ENCODE data around the gene AUTS2.

AUTS2 gene

GRCh38 chr7:70775570-70776156 is 1177.4 kb downstream of the AUTS2 start:
- Histone ChIP-seq H3K36me3 (ENCODE audit: control insufficient read depth, insufficient read depth, low read length) (peaks cover 91% of the 10 kb centered on the region), H3K9me3 (ENCODE audit: control insufficient read depth, insufficient read depth, low read depth, low read length) (no peaks in the 10 kb centered on the region), H3K9ac (ENCODE audit: low read length) (no peak overlapping the region), H3K4me3 (ENCODE audit: low read depth, low read length) (no peak overlapping the region), H3K27ac (ENCODE audit: low read depth, low read length) (no peak overlapping the region), H3K27me3 (ENCODE audit: control insufficient read depth, insufficient read depth, low read length) (no peaks in the 10 kb centered on the region), H3K4me1 (ENCODE audit: control insufficient read depth, insufficient read depth, low read length) (peaks cover 33% of the 10 kb centered on the region)

DNA sequence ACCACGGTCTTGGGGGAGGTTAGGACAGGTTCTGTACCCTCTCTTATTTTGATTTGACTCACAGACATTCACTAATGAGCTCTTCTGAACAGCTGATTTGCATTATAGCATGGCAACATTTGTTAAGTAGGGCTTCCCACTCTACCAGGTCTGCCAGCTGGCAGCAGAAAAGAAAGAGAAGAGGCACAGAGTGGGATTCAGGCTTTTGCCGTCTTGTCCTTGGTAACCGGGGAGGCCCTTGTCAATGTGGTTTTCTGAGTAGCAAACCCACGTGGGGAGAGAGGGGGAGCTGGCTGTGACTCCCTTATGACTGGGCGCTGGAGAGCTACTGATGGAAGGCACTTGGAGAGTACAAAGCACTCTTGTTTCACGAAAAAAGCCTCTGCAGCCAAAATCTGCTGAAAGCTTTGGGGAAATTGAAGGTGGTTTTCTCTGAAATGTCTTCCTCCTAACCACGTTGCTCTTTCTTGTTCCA is 1178.4 kb downstream of the AUTS2 start:
- no peaks in the 10 kb centered on the region for H3K9me3 ChIP-seq (ENCODE audit: control insufficient read depth, insufficient read depth, low read depth, low read length)
- no peak overlapping the region for H3K9ac ChIP-seq (ENCODE audit: low read length)
- H3K27ac ChIP-seq (ENCODE audit: low read depth, low read length), result no peak overlapping the region
- H3K4me1 ChIP-seq (ENCODE audit: control insufficient read depth, insufficient read depth, low read length), result peaks cover 30% of the 10 kb centered on the region
- peaks cover 91% of the 10 kb centered on the region for H3K36me3 ChIP-seq (ENCODE audit: control insufficient read depth, insufficient read depth, low read length)
- H3K4me3 ChIP-seq (ENCODE audit: low read depth, low read length), result no peak overlapping the region
- no peaks in the 10 kb centered on the region for H3K27me3 ChIP-seq (ENCODE audit: control insufficient read depth, insufficient read depth, low read length)

GRCh38 chr7:70777251-70777650 is 1179.0 kb downstream of the AUTS2 start:
- Histone ChIP-seq H3K4me3 (ENCODE audit: low read depth, low read length) (no peak overlapping the region), H3K27me3 (ENCODE audit: control insufficient read depth, insufficient read depth, low read length) (no peaks in the 10 kb centered on the region), H3K27ac (ENCODE audit: low read depth, low read length) (no peak overlapping the region), H3K36me3 (ENCODE audit: control insufficient read depth, insufficient read depth, low read length) (peaks cover 91% of the 10 kb centered on the region), H3K9me3 (ENCODE audit: control insufficient read depth, insufficient read depth, low read depth, low read length) (no peaks in the 10 kb centered on the region), H3K9ac (ENCODE audit: low read length) (no peak overlapping the region), H3K4me1 (ENCODE audit: control insufficient read depth, insufficient read depth, low read length) (peaks cover 25% of the 10 kb centered on the region)

DNA sequence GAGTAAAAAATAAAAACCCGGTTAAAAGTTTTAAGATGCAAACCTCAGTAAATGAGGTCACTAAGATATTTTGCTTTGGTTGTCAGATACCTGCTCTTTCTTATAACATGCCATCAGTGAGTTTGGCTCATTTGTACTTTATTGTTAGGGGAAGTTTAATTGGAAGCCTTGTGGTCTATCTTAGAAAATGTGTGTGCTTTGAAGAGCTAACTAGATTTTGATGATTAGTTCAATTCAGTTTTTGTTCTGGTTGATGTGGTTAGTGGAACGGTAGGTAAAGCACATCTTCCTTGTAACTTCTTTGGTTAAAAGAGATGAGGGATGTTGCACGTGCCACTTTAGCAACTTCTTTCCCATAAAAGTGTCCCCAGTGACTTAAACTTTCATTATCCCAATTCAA is 1180.3 kb downstream of the AUTS2 start:
- H3K27ac ChIP-seq (ENCODE audit: low read depth, low read length), result no peak overlapping the region
- H3K9me3 ChIP-seq (ENCODE audit: control insufficient read depth, insufficient read depth, low read depth, low read length), result no peaks in the 10 kb centered on the region
- peaks cover 12% of the 10 kb centered on the region for H3K4me1 ChIP-seq (ENCODE audit: control insufficient read depth, insufficient read depth, low read length)
- no peak overlapping the region for H3K9ac ChIP-seq (ENCODE audit: low read length)
- H3K27me3 ChIP-seq (ENCODE audit: control insufficient read depth, insufficient read depth, low read length), result no peaks in the 10 kb centered on the region
- peaks cover 92% of the 10 kb centered on the region for H3K36me3 ChIP-seq (ENCODE audit: control insufficient read depth, insufficient read depth, low read length)
- H3K4me3 ChIP-seq (ENCODE audit: low read depth, low read length), result no peak overlapping the region

DNA sequence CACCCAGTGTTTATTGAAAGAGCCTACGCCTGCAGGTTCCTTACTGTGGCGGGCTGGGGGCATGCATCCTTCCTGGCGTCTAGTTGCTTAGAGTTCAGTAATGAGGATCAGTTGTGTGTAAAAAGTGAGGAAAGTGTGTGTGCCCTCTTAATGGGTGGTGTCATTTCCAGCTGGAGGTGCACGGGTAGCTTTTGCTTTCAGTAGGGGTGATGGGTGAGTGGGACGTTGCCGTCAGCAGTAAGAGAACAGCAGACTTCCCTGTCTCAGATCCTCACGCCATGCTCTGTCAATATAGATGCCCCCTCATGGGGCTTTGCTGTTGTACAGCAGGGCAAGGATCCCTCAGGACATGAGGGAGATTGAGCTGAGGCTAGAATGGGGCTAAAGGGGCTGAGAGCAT is 1181.0 kb downstream of the AUTS2 start:
- no peaks in the 10 kb centered on the region for H3K9me3 ChIP-seq (ENCODE audit: control insufficient read depth, insufficient read depth, low read depth, low read length)
- no peaks in the 10 kb centered on the region for H3K27me3 ChIP-seq (ENCODE audit: control insufficient read depth, insufficient read depth, low read length)
- H3K4me1 ChIP-seq (ENCODE audit: control insufficient read depth, insufficient read depth, low read length), result peaks cover 5% of the 10 kb centered on the region
- H3K9ac ChIP-seq (ENCODE audit: low read length), result no peak overlapping the region
- H3K27ac ChIP-seq (ENCODE audit: low read depth, low read length), result no peak overlapping the region
- H3K36me3 ChIP-seq (ENCODE audit: control insufficient read depth, insufficient read depth, low read length), result peaks cover 92% of the 10 kb centered on the region
- no peak overlapping the region for H3K4me3 ChIP-seq (ENCODE audit: low read depth, low read length)

- Histone ChIP-seq H3K4me1 (ENCODE audit: control insufficient read depth, insufficient read depth, low read length) (no peaks in the 10 kb centered on the region), H3K4me3 (ENCODE audit: low read depth, low read length) (no peak overlapping the region), H3K27ac (ENCODE audit: low read depth, low read length) (no peak overlapping the region), H3K36me3 (ENCODE audit: control insufficient read depth, insufficient read depth, low read length) (peaks cover 98% of the 10 kb centered on the region), H3K27me3 (ENCODE audit: control insufficient read depth, insufficient read depth, low read length) (no peaks in the 10 kb centered on the region), H3K9me3 (ENCODE audit: control insufficient read depth, insufficient read depth, low read depth, low read length) (no peaks in the 10 kb centered on the region), H3K9ac (ENCODE audit: low read length) (no peak overlapping the region)
These were observed 1183.6 kb downstream of the AUTS2 start for GRCh38 chr7:70781922-70782311.

GRCh38 chr7:70782796-70783195 is 1184.5 kb downstream of the AUTS2 start:
- no peaks in the 10 kb centered on the region for H3K4me1 ChIP-seq (ENCODE audit: control insufficient read depth, insufficient read depth, low read length)
- H3K36me3 ChIP-seq (ENCODE audit: control insufficient read depth, insufficient read depth, low read length), result peaks cover 98% of the 10 kb centered on the region
- no peaks in the 10 kb centered on the region for H3K9me3 ChIP-seq (ENCODE audit: control insufficient read depth, insufficient read depth, low read depth, low read length)
- no peak overlapping the region for H3K4me3 ChIP-seq (ENCODE audit: low read depth, low read length)
- H3K27ac ChIP-seq (ENCODE audit: low read depth, low read length), result no peak overlapping the region
- no peaks in the 10 kb centered on the region for H3K27me3 ChIP-seq (ENCODE audit: control insufficient read depth, insufficient read depth, low read length)
- no peak overlapping the region for H3K9ac ChIP-seq (ENCODE audit: low read length)

DNA sequence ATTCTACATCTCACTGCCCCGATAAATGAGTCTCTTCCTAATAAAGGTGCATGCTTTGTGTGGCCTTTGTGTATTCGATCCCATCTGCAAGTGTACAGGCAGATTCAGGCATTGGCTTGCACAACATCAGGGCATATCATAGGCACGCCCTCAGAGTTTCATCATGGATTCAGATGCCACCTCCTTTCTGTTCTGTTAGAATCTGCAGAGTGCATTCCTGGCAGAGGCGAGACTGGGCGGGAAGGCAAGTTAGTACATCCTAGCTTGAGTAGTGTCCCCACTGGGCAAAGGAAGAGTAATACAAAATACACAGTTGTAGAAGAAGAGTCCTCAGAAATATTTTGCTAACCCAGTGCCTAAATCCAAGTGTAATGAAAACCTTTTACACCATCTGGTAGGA is 1187.2 kb downstream of the AUTS2 start:
- Histone ChIP-seq H3K4me3 (ENCODE audit: low read depth, low read length) (no peak overlapping the region), H3K36me3 (ENCODE audit: control insufficient read depth, insufficient read depth, low read length) (peaks cover 99% of the 10 kb centered on the region), H3K27ac (ENCODE audit: low read depth, low read length) (no peak overlapping the region), H3K27me3 (ENCODE audit: control insufficient read depth, insufficient read depth, low read length) (no peaks in the 10 kb centered on the region), H3K4me1 (ENCODE audit: control insufficient read depth, insufficient read depth, low read length) (no peaks in the 10 kb centered on the region), H3K9ac (ENCODE audit: low read length) (no peak overlapping the region), H3K9me3 (ENCODE audit: control insufficient read depth, insufficient read depth, low read depth, low read length) (no peaks in the 10 kb centered on the region)

DNA sequence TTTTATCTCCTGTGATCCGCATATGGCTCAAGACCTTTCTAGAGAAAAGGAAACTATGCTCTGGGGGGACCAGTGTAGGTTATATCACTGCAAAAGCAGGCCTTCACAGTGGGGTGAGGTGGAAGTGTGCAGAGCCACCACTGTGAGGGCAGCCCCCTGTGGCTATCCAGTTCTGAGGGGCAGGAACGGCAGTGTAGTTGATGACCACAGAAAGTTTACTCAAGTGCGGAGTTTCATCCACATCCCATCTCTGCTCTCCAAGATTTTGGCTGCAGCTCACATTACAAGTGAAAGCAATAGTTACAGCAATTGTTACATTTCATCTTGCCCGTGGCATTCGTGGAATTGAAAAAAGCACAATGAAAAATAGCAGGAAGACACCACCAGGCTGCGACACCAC is 1187.8 kb downstream of the AUTS2 start:
- Histone ChIP-seq H3K4me3 (ENCODE audit: low read depth, low read length) (no peak overlapping the region), H3K36me3 (ENCODE audit: control insufficient read depth, insufficient read depth, low read length) (peaks cover 99% of the 10 kb centered on the region), H3K4me1 (ENCODE audit: control insufficient read depth, insufficient read depth, low read length) (no peaks in the 10 kb centered on the region), H3K9ac (ENCODE audit: low read length) (no peak overlapping the region), H3K27me3 (ENCODE audit: control insufficient read depth, insufficient read depth, low read length) (no peaks in the 10 kb centered on the region), H3K9me3 (ENCODE audit: control insufficient read depth, insufficient read depth, low read depth, low read length) (no peaks in the 10 kb centered on the region), H3K27ac (ENCODE audit: low read depth, low read length) (no peak overlapping the region)

DNA sequence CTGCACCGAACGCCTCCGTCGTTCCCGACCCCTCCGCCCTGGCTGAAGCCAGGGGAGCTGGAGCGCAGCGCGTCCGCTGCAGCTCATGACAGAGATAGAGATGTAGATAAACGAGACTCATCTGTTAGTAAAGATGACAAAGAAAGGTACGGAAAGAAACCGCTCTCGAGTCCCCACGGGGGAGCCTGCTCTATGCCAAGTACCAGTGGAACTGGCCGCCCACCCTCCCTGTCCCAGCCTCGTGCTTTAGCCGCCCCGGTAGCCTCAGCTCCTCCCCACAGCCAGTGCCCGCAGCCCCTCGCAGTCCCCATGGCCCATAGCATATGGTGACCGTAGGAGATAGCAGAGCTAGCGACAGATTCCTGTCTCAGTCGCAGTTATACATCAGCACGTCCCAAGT is 1189.0 kb downstream of the AUTS2 start:
- no peaks in the 10 kb centered on the region for H3K9me3 ChIP-seq (ENCODE audit: control insufficient read depth, insufficient read depth, low read depth, low read length)
- no peaks in the 10 kb centered on the region for H3K27me3 ChIP-seq (ENCODE audit: control insufficient read depth, insufficient read depth, low read length)
- no peak overlapping the region for H3K27ac ChIP-seq (ENCODE audit: low read depth, low read length)
- H3K4me3 ChIP-seq (ENCODE audit: low read depth, low read length), result no peak overlapping the region
- no peak overlapping the region for H3K9ac ChIP-seq (ENCODE audit: low read length)
- peaks cover 99% of the 10 kb centered on the region for H3K36me3 ChIP-seq (ENCODE audit: control insufficient read depth, insufficient read depth, low read length)
- no peaks in the 10 kb centered on the region for H3K4me1 ChIP-seq (ENCODE audit: control insufficient read depth, insufficient read depth, low read length)

DNA sequence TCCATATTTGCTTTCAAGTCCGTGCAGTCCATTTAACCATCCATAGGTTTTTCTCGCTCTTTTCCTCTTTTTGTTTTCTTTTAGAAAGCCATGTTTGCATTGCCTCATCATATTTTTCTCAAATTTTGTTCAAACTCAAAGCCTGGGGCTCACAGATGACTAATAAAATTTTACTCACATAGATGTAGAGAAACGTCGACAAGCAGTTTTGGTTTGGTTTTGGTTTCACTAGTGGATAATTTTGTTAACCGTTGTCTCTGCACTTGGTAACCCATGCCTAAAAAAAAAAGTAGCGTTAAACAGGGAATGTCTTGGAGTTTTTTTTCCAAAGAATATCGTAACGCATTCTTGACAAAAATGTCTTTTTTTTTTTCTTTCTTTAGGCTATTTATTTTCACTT is 1189.5 kb downstream of the AUTS2 start:
- Histone ChIP-seq H3K9ac (ENCODE audit: low read length) (no peak overlapping the region), H3K27me3 (ENCODE audit: control insufficient read depth, insufficient read depth, low read length) (no peaks in the 10 kb centered on the region), H3K27ac (ENCODE audit: low read depth, low read length) (no peak overlapping the region), H3K36me3 (ENCODE audit: control insufficient read depth, insufficient read depth, low read length) (peaks cover 98% of the 10 kb centered on the region), H3K4me3 (ENCODE audit: low read depth, low read length) (no peak overlapping the region), H3K4me1 (ENCODE audit: control insufficient read depth, insufficient read depth, low read length) (no peaks in the 10 kb centered on the region), H3K9me3 (ENCODE audit: control insufficient read depth, insufficient read depth, low read depth, low read length) (no peaks in the 10 kb centered on the region)

DNA sequence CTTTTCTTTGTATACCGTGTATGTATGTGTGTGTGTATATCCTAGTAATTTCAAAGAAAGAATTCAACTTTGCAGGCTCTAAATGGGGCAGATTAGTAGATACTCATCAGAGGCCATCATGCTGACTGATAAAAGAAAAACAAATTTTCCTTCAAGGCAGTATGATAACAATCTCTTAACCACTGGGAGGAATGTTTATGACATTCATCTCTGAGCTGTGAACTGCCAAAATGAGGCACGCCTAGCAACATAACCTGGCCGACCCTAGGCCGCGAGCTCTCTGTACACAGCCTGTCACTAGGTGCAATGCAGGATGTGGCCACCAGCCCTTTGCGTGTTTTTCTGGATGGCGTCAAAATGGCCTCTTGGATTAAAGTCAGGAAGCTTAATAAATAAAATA is 1190.0 kb downstream of the AUTS2 start:
- H3K36me3 ChIP-seq (ENCODE audit: control insufficient read depth, insufficient read depth, low read length), result peaks cover 98% of the 10 kb centered on the region
- H3K27me3 ChIP-seq (ENCODE audit: control insufficient read depth, insufficient read depth, low read length), result no peaks in the 10 kb centered on the region
- no peak overlapping the region for H3K4me3 ChIP-seq (ENCODE audit: low read depth, low read length)
- H3K4me1 ChIP-seq (ENCODE audit: control insufficient read depth, insufficient read depth, low read length), result no peaks in the 10 kb centered on the region
- H3K9me3 ChIP-seq (ENCODE audit: control insufficient read depth, insufficient read depth, low read depth, low read length), result no peaks in the 10 kb centered on the region
- no peak overlapping the region for H3K9ac ChIP-seq (ENCODE audit: low read length)
- no peak overlapping the region for H3K27ac ChIP-seq (ENCODE audit: low read depth, low read length)
